Measurements from ENCODE around the gene AXIN2.
"Not testable (repeated sequence)": the region's sequence is repeated elsewhere in the genome, so short reads cannot be mapped to it uniquely, and the experiment has no call there.

AXIN2 gene

GRCh38 chr17:65527381-65527780 lies 34.1 kb downstream of the AXIN2 start:
- Histone ChIP-seq H3K4me1 (ENCODE audit: control insufficient read depth in 1 of 2, insufficient read depth in 1 of 2, low read depth in 1 of 2, low read length in 1 of 2) (no peaks in the 10 kb centered on the region), H3K27ac (no peak overlapping the region), H3K27me3 (no peaks in the 10 kb centered on the region), H3K9me3 (no peaks in the 10 kb centered on the region), H3K4me3 (ENCODE audit: low read depth in 1 of 2, low read length in 1 of 2) (no peak overlapping the region), H3K36me3 (no peaks in the 10 kb centered on the region)
- TF ChIP-seq CTCF (IDR thresholded peaks at IDR 0.05) = no peak

GRCh38 chr17:65526854-65527253 lies 34.6 kb downstream of the AXIN2 start:
- not testable (repeated sequence) for H3K36me3 ChIP-seq; H3K27ac ChIP-seq; H3K4me1 ChIP-seq (ENCODE audit: control insufficient read depth in 1 of 2, insufficient read depth in 1 of 2, low read depth in 1 of 2, low read length in 1 of 2); H3K4me3 ChIP-seq (ENCODE audit: low read depth in 1 of 2, low read length in 1 of 2); H3K27me3 ChIP-seq; H3K9me3 ChIP-seq

GRCh38 chr17:65523853-65524664 lies 37.4 kb downstream of the AXIN2 start:
- Histone ChIP-seq H3K36me3 (no peaks in the 10 kb centered on the region), H3K4me1 (ENCODE audit: control insufficient read depth in 1 of 2, insufficient read depth in 1 of 2, low read depth in 1 of 2, low read length in 1 of 2) (no peaks in the 10 kb centered on the region), H3K27me3 (no peaks in the 10 kb centered on the region), H3K27ac (no peak overlapping the region), H3K9me3 (no peaks in the 10 kb centered on the region), H3K4me3 (ENCODE audit: low read depth in 1 of 2, low read length in 1 of 2) (no peak overlapping the region)
- no peak for TF ChIP-seq CTCF (IDR thresholded peaks at IDR 0.05)

- no peaks in the 10 kb centered on the region for H3K4me1 ChIP-seq (ENCODE audit: control insufficient read depth in 1 of 2, insufficient read depth in 1 of 2, low read depth in 1 of 2, low read length in 1 of 2)
- no peaks in the 10 kb centered on the region for H3K36me3 ChIP-seq
- H3K27me3 ChIP-seq = no peaks in the 10 kb centered on the region
- no peaks in the 10 kb centered on the region for H3K9me3 ChIP-seq
- no peak for TF ChIP-seq CTCF (IDR thresholded peaks at IDR 0.05)
- H3K4me3 ChIP-seq (ENCODE audit: low read depth in 1 of 2, low read length in 1 of 2) = no peak overlapping the region
- H3K27ac ChIP-seq = no peak overlapping the region
Observed at GRCh38 chr17:65523411-65523810, 38.0 kb downstream of the AXIN2 start.

- H3K4me1 ChIP-seq (ENCODE audit: control insufficient read depth in 1 of 2, insufficient read depth in 1 of 2, low read depth in 1 of 2, low read length in 1 of 2) = no peaks in the 10 kb centered on the region
Observed at GRCh38 chr17:65522751-65523404, 38.6 kb downstream of the AXIN2 start.

More at GRCh38 chr17:65522751-65523404, 38.6 kb downstream of the AXIN2 start:
- H3K36me3 ChIP-seq = no peaks in the 10 kb centered on the region
- no peak overlapping the region for H3K27ac ChIP-seq
- no peaks in the 10 kb centered on the region for H3K9me3 ChIP-seq
- H3K4me3 ChIP-seq (ENCODE audit: low read depth in 1 of 2, low read length in 1 of 2) = no peak overlapping the region
- no peaks in the 10 kb centered on the region for H3K27me3 ChIP-seq
- TF ChIP-seq CTCF (IDR thresholded peaks at IDR 0.05) = no peak
